Activated CD8-positive, alpha-beta T cell treated with anti-CD3 and anti-CD28 coated beads, Interleukin-2, amount 10 ng/mL, durations not matched to agents 7 days and 5 days (primary cell): Measurements from ENCODE around the gene GPATCH8. TPM values are rescaled to one million over a fixed set of nuclear protein-coding genes. Genes with fewer than 3 reads are reported as not detected.
A peak's percentile ranks its signal among the peaks of the same experiment; 100 is the strongest.

Source experiments
- ATAC-seq: fragments of 150-1000 bp; cut with Tn5 transposase; one replicate; pipeline ENCODE4 v1.10.0; 2021; ENCODE audit warnings: moderate library complexity
- CTCF ChIA-PET: fragments of 350-600 bp; sonication (Branson Sonifier 250); formaldehyde crosslinking; loops from one replicate; lab custom pipeline; 2021; ENCODE audit warnings: antibody characterized with exemption; lab: Charles Lee
- POLR2A ChIA-PET: fragments of 350-600 bp; sonication (Branson Sonifier 250); formaldehyde crosslinking; loops from one replicate; lab custom pipeline; 2021; ENCODE audit warnings: antibody characterized with exemption; lab: Charles Lee
- DNase-seq: peaks from one replicate; pipeline ENCODE4 v3.0.0-alpha.2; 2020
- H3K27ac Mint-ChIP-seq: one replicate; pipeline ENCODE4 v1.8.0; 2021; ENCODE audit warnings: mild to moderate bottlenecking, mixed read lengths
- H3K27me3 Mint-ChIP-seq: one replicate; pipeline ENCODE4 v1.8.0; 2021; ENCODE audit warnings: low read depth, mixed read lengths
- H3K36me3 Mint-ChIP-seq: one replicate; pipeline ENCODE4 v1.8.0; 2021; ENCODE audit warnings: low read depth, mixed read lengths
- H3K4me1 Mint-ChIP-seq: one replicate; pipeline ENCODE4 v1.8.0; 2021; ENCODE audit warnings: low read depth, mixed read lengths
- H3K4me3 Mint-ChIP-seq: one replicate; pipeline ENCODE4 v1.8.0; 2021; ENCODE audit warnings: mild to moderate bottlenecking, mixed read lengths
- H3K9me3 Mint-ChIP-seq: one replicate; pipeline ENCODE4 v1.8.0; 2022; ENCODE audit warnings: mixed read lengths; ENCODE audit not compliant: insufficient read depth
- total RNA-seq, 2 experiments: library from RNA; stranded (reverse); gene quantifications; one replicate each; pipeline ENCODE4 v1.2.3, GENCODE V29; 2021

GPATCH8 gene
- total RNA-seq, 2 experiments from 2014 or later, result 45.7 to 45.8 TPM

- ATAC-seq (no peak), DNase-seq (no peak)
- Mint-ChIP-seq H3K4me1 (peaks cover 22% of the 10 kb centered on the region), H3K36me3 (no peaks in the 10 kb centered on the region), H3K9me3 (no peaks in the 10 kb centered on the region), H3K27me3 (peaks cover 16% of the 10 kb centered on the region), H3K27ac (peak within 1 kb of the TSS; percentile 52), H3K4me3 (no peak within 1 kb of the TSS)
- POLR2A ChIA-PET, result no interaction called here
- CTCF ChIA-PET, result interaction anchor here (1.2 to 1.5 kb wide), 2 partner anchors 10 to 134 kb away, joined by 4 to 7 read pairs; no protein-coding TSS in a partner anchor
Observed at GRCh38 chr17:44389281-44389680, 113.9 kb downstream of the GPATCH8 start, which contains the start of gene ITGA2B. TSS of gene ITGA2B (minus strand) at chr17:44389649. CDS start at chr17:44389473, 176 bp downstream.

GRCh38 chr17:44387804-44388203 is 115.4 kb downstream of the GPATCH8 start:
- no peak overlapping the region for H3K27ac Mint-ChIP-seq
- H3K4me1 Mint-ChIP-seq, result peaks cover 22% of the 10 kb centered on the region
- H3K27me3 Mint-ChIP-seq, result peaks cover 22% of the 10 kb centered on the region
- CTCF ChIA-PET, result interaction anchor here (1.0 kb wide), 2 partner anchors 12 to 14 kb away, joined by 3 read pairs; no protein-coding TSS in a partner anchor
- H3K9me3 Mint-ChIP-seq, result no peaks in the 10 kb centered on the region
- POLR2A ChIA-PET, result no interaction called here
- H3K36me3 Mint-ChIP-seq, result no peaks in the 10 kb centered on the region
- ATAC-seq (no peak), DNase-seq (no peak)
- no peak overlapping the region for H3K4me3 Mint-ChIP-seq

- ChIA-PET POLR2A (interaction anchor here (0.8 kb wide), 1 partner anchor 118 kb away, joined by 3 read pairs; no protein-coding TSS in a partner anchor), CTCF (interaction anchor here (1.5 to 2.2 kb wide), 3 partner anchors 23 to 137 kb away, joined by 3 to 13 read pairs (median 9); partner anchors contain the start of gene FAM171A2)
- no peak overlapping the region for H3K27ac Mint-ChIP-seq
Observed at GRCh38 chr17:44386182-44386525, 117.1 kb downstream of the GPATCH8 start.

DNA sequence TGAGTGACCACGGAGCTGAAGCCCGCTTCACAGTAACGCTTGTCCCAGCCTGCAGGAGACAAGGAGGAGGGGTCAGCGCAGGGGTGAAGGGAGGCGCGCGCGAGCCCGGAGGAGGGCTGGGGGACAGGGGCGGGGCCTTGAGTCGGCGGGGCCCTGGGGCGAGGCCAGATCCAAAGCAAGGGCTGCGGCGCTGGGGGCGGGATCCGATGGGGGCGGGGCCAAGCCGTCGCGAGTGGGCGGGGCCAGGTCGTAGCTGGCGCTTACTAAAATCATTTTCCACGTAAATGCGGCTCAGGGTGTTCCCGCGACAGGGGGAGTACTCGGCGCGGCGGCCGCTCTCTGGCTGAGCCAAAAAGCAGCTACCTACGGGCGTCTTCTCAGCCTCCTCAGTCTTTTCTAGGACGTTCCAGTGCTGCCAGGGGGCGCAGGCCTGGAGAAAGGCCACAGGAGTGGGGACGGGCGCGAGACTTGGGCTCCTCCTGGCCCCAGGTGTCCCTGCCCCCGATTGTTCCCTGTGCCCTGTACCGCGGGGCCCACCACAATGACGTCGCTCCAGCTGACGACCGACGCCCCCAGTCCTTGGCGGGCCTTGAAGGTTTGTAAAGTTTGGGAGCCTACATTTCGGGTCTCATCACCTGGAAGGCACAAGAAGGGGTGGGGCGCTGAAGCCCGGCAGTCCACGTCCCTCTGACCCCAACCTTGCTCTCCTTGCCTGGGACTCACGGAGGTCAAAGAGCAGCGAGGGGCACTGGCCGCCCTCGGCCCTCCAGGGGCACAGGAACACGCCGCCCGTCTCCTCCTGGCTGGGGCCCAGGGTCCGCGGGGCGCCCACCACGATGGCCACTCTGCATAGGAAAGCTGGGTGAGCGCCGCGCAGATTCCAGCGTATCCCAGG is 117.7 kb downstream of the GPATCH8 start:
- peak; percentile 87 for DNase-seq
- no peak overlapping the region for H3K27ac Mint-ChIP-seq
- ATAC-seq, result peak; percentile 92
- H3K36me3 Mint-ChIP-seq, result no peaks in the 10 kb centered on the region
- peaks cover 29% of the 10 kb centered on the region for H3K27me3 Mint-ChIP-seq
- CTCF ChIA-PET, result interaction anchor here (0.7 to 2.2 kb wide), 6 partner anchors 9 to 138 kb away, joined by 3 to 13 read pairs (median 4); partner anchors contain the start of gene FAM171A2
- peak overlapping the region; percentile 71 for H3K4me3 Mint-ChIP-seq
- no peaks in the 10 kb centered on the region for H3K9me3 Mint-ChIP-seq
- POLR2A ChIA-PET, result interaction anchor here (0.8 to 1.1 kb wide), 3 partner anchors 118 to 199 kb away, joined by 3 read pairs; partner anchors contain the start of gene TMUB2
- peaks cover 22% of the 10 kb centered on the region for H3K4me1 Mint-ChIP-seq

More at GRCh38 chr17:44386182-44386525, 117.1 kb downstream of the GPATCH8 start:
- Mint-ChIP-seq H3K4me1 (peaks cover 22% of the 10 kb centered on the region), H3K36me3 (no peaks in the 10 kb centered on the region), H3K27me3 (peaks cover 29% of the 10 kb centered on the region), H3K9me3 (no peaks in the 10 kb centered on the region), H3K4me3 (peak overlapping the region; percentile 71)
- DNase-seq (no peak), ATAC-seq (no peak)

- Mint-ChIP-seq H3K27me3 (peaks cover 29% of the 10 kb centered on the region), H3K36me3 (no peaks in the 10 kb centered on the region), H3K4me3 (peak overlapping the region; percentile 71), H3K4me1 (peaks cover 16% of the 10 kb centered on the region), H3K27ac (no peak overlapping the region), H3K9me3 (no peaks in the 10 kb centered on the region)
- ChIA-PET CTCF (interaction anchor here (0.7 to 2.2 kb wide), 6 partner anchors 9 to 138 kb away, joined by 3 to 13 read pairs (median 4); partner anchors contain the start of gene FAM171A2), POLR2A (interaction anchor here (1.1 kb wide), 1 partner anchor 163 kb away, joined by 3 read pairs; no protein-coding TSS in a partner anchor)
- ATAC-seq (peak; percentile 6), DNase-seq (no peak)
Observed at GRCh38 chr17:44384823-44385286, 118.4 kb downstream of the GPATCH8 start.

DNA sequence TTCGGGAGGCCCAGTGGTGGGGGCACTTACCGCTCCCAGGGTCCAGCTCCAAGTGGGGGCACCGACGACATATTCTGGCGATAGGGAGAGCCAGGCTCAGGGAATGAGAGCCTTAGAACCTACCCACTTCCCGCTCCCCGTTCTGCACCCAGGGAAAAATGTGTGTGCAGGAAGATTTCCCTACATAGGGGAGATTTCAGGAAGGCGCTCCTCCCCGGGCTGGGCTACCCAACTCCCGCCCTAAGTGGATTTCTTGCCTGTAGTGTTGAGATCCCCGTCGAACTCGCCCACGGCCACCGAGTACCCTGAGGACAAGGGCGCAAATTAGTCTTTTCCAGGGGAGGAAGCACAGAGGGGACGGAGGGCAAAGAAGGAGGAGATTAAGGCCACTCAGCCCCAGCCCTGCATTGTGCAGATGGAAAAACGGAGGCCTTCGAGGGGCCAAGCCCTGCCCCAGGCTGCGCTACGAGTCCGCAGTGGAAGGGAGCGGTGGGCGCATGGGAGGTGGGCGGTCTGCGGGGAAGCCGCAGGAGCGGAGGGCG is 118.9 kb downstream of the GPATCH8 start:
- H3K27ac Mint-ChIP-seq, result no peak overlapping the region
- peak overlapping the region; percentile 46 for H3K4me3 Mint-ChIP-seq
- no peaks in the 10 kb centered on the region for H3K36me3 Mint-ChIP-seq
- peaks cover 29% of the 10 kb centered on the region for H3K27me3 Mint-ChIP-seq
- peaks cover 11% of the 10 kb centered on the region for H3K4me1 Mint-ChIP-seq
- POLR2A ChIA-PET, result interaction anchor here (1.1 kb wide), 1 partner anchor 163 kb away, joined by 3 read pairs; no protein-coding TSS in a partner anchor
- CTCF ChIA-PET, result interaction anchor here (1.4 to 2.2 kb wide), 2 partner anchors 8 to 21 kb away, joined by 4 to 9 read pairs; partner anchors contain the start of gene FAM171A2
- no peak for ATAC-seq
- no peak for DNase-seq
- no peaks in the 10 kb centered on the region for H3K9me3 Mint-ChIP-seq

- DNase-seq (no peak), ATAC-seq (no peak)
- Mint-ChIP-seq H3K27ac (no peak overlapping the region), H3K4me3 (no peak overlapping the region), H3K9me3 (no peaks in the 10 kb centered on the region), H3K36me3 (no peaks in the 10 kb centered on the region), H3K27me3 (peaks cover 29% of the 10 kb centered on the region), H3K4me1 (peaks cover 7% of the 10 kb centered on the region)
- CTCF ChIA-PET, result no interaction called here
- POLR2A ChIA-PET, result no interaction called here
Observed at GRCh38 chr17:44383861-44384260, 119.3 kb downstream of the GPATCH8 start.

- ChIA-PET POLR2A (no interaction called here), CTCF (no interaction called here)
- H3K27ac Mint-ChIP-seq, result no peak overlapping the region
- ATAC-seq (no peak), DNase-seq (no peak)
- peaks cover 6% of the 10 kb centered on the region for H3K4me1 Mint-ChIP-seq
- H3K27me3 Mint-ChIP-seq, result peaks cover 29% of the 10 kb centered on the region
- no peak overlapping the region for H3K4me3 Mint-ChIP-seq
- no peaks in the 10 kb centered on the region for H3K36me3 Mint-ChIP-seq
- no peaks in the 10 kb centered on the region for H3K9me3 Mint-ChIP-seq
Observed at GRCh38 chr17:44383363-44383762, 119.8 kb downstream of the GPATCH8 start.

DNA sequence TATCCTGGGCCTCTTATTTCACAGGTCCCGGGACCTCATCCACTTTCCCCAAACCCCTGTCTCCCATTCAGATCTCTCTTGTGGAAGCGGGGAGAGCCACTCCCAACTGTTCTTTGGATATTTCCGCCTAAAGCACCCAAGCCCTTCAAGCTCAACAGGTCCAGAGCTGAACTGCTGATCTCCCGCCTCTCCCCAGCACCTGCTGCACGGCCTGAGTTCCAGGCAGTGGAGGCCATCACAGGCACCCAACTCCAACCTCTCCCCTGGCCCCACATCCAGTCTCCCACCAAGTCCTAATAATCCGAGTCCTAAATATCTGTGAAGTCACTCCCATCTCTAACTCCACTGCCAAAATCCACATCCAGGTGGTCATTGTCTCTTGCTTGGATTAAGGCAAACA is 120.3 kb downstream of the GPATCH8 start:
- Mint-ChIP-seq H3K27ac (no peak overlapping the region), H3K27me3 (peaks cover 28% of the 10 kb centered on the region), H3K4me3 (no peak overlapping the region), H3K9me3 (no peaks in the 10 kb centered on the region), H3K36me3 (no peaks in the 10 kb centered on the region), H3K4me1 (peaks cover 6% of the 10 kb centered on the region)
- CTCF ChIA-PET, result no interaction called here
- POLR2A ChIA-PET, result no interaction called here
- ATAC-seq, result no peak
- DNase-seq, result no peak

- Mint-ChIP-seq H3K27me3 (peaks cover 26% of the 10 kb centered on the region), H3K27ac (no peak overlapping the region), H3K9me3 (no peaks in the 10 kb centered on the region), H3K4me1 (peaks cover 6% of the 10 kb centered on the region), H3K36me3 (no peaks in the 10 kb centered on the region), H3K4me3 (no peak overlapping the region)
- CTCF ChIA-PET, result no interaction called here
- POLR2A ChIA-PET, result no interaction called here
- DNase-seq (no peak), ATAC-seq (no peak)
Observed at GRCh38 chr17:44381810-44382305, 121.3 kb downstream of the GPATCH8 start.

- H3K9me3 Mint-ChIP-seq, result no peaks in the 10 kb centered on the region
- ChIA-PET CTCF (interaction anchor here (1.0 to 2.2 kb wide), 2 partner anchors 16 to 17 kb away, joined by 3 to 5 read pairs; partner anchors contain the start of gene FAM171A2), POLR2A (no interaction called here)
- DNase-seq, result no peak
- ATAC-seq, result no peak
- H3K27me3 Mint-ChIP-seq, result peaks cover 21% of the 10 kb centered on the region
- H3K27ac Mint-ChIP-seq, result no peak overlapping the region
- peaks cover 6% of the 10 kb centered on the region for H3K4me1 Mint-ChIP-seq
- H3K4me3 Mint-ChIP-seq, result no peak overlapping the region
- H3K36me3 Mint-ChIP-seq, result no peaks in the 10 kb centered on the region
Observed at GRCh38 chr17:44380767-44381166, 122.4 kb downstream of the GPATCH8 start.
